ENCODE measurements around the gene STXBP5L.
"Not testable (repeated sequence)": the region's sequence is repeated elsewhere in the genome, so short reads cannot be mapped to it uniquely, and the experiment has no call there.

The STXBP5L gene

DNA sequence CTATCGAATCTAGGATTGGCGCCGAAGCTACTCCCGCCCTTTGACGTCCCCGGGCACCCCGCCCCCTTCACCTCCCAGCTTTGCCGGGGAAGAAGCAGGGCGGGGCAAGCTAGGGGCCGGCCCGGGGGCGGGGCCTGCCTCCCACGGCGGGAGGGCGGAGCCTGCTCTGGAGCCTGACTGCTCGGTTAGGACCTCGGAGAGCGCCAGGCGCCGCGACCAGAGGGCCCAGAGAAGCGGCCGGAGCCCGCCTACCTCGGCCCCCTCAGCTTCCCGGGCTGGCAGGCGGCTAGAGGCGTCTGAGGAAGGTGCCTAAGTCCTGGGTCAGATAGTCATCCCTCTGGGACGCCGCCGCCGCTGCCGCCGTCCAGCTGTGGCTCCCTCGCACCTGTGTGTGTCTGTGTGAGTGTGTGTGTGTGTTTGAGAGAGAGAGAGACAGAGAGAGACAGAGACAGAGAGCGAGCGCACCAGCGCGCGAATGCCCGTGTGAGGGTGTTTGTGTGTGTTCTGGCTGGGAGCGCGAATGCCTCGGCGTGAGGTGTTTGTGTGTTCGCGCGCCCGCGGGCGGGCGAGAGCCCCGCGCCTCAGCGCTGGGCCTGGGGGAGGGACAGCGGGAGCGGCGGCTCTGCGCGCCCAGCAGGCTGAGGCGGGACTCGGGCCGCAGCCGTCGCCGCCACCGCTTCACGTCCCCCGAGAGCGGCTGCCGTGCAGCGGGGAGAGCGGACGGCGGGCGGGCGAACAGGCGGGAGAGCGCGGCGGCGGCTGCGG, at the start of gene STXBP5L:
Gene STXBP5L (plus strand): TSS at position 176 of the 765 bp plus-strand sequence. CDS start 1,374 bp downstream, outside the sequence.
- peak; percentile 88 for DNase-seq

DNA sequence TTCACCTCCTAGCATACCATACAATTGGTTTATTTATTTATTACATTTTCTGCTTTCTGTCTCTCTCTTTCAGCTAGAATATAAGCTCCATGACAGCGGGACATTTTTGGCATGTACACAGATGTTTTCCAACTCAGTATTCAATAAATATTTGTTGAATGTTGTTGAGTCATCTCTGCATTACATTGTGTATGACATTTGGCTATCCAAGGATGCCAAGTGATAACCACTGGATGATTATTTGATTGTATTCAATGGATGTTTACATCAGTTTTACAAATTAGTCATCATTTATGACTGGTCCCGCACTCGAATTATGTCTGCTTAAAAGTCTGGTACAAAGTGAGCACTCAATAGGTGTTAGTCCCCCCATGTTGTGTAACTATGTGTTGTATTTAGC, 49.5 kb upstream of the STXBP5L start:
- DNase-seq, result no peak

DNA sequence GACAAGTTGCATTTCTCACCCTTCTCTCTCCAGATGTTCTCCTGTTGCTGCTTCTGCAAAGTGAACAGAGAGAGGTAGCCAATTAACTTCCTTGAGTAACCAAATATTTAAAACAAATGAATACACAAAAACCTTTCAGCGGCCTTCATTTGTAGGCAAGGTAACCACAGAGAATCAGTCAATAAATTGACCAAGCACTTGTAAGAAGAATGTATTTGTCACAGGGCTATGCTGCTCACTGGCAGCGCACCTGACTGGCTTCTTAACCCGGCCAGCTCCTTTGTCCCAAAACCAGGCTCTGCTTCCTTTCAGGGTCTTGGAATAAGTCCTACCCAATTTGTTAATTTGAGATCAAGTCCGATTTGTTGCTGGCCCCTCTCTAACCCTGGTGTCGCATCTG, 43.5 kb upstream of the STXBP5L start:
- DNase-seq, result no peak

DNA sequence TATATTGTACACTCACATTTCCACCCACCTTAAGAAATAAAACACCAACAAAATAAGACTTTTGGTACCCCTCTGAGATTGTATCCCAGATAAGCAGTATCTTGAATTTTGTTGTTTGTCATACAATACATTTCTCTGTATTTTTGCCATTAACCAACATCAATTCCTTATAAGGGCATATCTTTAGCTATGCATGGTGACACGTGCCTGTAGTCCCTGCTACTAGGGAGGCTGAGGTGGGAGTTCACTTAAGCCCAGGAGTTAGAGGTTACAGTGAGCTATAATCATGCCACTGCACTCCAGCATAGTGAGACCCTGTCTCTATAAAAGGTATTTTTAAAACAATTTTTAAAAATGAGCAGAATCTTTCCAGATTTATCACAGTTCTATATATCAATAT, 32.5 kb upstream of the STXBP5L start:
- no peak for DNase-seq

DNA sequence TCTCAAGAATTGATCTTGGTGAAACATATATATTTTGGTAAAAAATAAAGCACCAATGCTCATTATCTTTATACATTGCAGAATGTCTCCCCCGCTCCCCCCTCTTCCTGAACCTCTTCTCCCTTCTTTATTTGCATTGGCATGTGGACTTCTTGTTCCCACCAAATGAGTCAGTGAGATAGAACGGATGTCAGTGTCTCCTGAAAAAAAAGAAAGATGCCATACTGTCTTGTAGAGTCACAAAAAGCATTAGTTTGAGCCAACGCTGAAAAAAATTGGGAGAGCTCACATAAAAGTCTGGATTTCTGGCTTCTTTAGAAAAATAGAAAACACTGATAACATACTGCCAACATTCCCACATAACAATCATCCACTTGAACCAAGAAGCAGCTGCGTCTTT, 32.0 kb upstream of the STXBP5L start:
- DNase-seq, result no peak

DNA sequence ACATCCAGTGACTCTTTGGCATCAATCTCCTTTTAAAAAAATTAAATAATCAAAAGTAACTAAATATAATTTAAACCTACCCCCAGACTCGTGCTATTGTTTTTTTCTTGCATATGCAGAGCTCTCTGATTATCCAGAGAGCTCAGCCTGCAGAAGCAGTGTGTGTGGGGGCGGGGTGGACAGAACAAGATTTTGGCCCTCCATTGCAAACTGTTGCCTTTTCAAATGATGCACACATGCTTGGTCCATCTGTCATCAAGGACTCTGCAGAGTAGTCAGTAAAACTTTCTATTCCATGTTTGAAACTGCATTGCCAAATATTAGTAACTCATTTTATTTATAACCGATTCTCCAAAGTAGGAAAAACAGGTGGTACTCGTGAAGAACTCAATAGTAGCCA, 28.6 kb upstream of the STXBP5L start:
- DNase-seq, result no peak

DNA sequence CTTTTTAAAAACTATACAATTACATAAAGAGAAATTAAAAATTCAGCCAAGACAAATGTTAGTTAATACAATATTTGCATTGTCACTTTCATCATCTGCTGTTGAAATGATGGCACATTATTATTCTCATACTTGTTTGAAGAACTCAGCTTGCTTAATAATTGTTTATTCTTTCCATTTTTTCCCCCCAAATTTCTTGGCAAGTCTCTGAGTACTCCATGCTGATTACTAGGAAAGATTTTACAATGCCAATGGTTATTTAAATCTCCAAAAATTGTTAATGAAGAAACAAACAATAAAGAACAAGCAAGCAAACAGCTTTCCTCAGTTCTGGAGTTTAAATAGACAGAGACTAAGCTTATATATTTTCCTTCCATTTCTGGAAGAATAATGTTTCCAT, 15.1 kb upstream of the STXBP5L start:
- DNase-seq, result no peak

DNA sequence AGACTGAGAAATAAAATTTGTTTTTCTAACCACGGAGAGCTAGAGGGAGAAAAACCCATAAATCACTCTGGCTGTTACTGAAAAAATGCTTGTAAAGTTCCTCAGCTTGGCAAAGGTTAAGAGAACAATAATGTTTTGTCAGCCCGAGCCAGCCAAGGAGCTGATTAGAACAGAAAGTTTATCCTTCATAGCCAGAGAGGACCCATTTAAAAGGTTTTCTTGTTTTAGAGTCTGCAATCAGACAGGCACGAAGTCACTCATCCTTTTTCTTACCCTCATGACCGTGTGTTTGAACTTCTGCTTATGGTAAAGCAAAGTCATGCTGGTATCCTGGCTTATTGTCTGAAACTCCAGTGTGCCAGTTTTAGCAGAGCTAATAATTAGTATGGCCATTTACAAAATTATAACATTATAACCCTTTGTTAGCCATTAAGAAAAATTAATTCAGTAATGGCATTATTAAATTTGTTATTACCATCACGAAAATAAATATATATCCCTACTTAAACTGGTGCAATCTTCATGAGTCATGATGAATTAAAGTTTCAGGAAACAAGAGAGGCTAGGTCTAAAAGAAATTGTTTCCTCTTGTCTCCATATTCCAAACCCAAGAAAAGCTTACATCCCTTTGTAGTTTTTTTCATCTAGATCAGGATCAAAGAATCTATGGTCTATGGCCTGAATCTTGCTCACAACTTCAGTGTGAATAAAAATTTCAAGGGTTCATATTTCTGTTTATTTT, 13.5 kb upstream of the STXBP5L start:
- DNase-seq, result no peak

DNA sequence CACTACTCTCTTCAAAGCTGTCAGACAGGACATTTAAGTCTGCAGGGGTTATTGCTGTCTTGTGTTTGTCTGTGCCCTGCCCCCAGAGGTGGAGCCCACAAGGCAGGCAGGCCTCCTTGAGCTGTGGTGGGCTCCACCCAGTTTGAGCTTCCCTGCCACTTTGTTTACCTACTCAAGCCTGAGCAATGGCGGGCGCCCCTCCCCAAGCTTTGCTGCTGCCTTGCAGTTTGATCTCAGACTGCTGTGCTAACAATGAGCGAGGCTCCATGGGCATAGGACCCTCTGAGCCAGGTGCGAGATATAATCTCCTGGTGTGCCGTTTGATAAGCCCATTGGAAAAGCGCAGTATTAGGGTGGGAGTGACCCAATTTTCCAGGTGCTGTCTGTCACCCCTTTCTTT, 6.3 kb upstream of the STXBP5L start:
- not testable (repeated sequence) for DNase-seq

DNA sequence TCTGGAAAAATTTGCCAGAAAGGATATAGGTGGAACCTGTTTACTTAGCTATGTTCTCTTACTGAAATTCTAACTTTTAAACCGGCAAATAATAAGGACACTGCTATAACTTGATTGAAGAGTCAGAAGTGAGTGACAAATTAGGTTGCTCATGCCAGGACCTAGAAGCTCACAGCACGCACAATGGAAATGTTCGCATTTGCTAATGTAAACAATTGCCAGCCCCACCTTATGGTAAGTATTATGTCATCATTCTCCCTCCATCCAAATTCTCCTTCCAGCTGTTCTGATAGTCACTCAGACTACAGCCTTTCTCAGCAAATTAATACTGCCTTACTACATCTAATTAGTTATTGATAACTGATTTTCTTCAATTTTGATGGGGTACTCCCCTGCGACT, 4.8 kb upstream of the STXBP5L start:
- no peak for DNase-seq

DNA sequence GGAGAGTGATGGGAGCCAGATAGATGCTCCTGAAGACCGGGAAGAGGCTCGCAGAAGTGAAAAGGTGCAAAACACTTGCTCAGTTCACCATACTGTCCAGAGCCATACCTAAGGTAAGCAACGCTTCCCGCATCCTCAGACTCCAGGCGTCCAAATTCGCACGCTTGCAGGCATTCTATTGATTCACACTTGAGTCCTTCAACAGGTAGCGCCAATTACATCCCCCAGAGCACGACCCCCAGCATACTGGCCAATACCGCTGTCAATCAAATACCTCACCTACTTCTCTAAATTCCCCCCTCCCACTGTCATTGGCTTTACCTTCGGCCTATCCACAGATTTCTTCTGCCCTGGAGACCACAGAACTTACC, 361 bp upstream of the STXBP5L start:
- DNase-seq, result no peak

DNA sequence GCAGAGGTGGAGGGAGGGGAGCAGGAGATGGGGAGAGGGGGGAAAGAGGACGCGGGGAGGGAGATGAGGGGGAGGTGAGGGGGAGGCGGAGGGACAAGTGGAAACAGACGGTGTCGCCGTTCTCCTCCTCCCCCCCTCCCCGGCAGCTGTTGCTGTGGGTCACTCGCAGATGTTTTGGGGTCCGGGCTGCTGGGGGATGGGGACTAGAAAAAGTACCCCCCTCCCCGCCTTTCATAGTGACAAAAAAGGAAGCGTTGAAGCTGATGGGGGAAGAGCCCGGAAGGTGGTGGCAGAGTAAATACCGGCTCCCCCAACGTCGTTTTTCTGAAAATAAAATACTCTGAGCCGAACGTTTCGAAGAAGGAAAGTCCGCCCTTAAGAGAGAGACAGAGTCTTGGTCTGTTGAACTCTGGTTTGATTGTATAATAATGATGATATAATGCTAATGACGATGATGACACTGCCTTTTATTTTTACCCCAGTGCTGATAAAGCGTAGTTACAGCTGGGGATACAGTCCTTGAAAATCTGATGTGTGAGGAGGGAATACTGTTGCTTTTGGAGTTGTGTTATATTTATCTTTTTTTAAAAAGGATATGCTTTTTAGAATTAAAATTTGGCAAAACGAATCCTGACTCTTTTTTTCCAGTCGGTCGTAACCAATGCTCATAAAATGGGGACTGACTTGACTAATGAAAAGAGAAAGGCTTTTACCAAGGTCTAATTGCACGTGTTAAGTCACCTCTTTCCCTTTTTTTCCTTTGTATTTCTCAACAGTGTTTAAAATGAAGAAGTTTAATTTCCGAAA, 993 bp downstream of the STXBP5L start:
- no peak for DNase-seq

DNA sequence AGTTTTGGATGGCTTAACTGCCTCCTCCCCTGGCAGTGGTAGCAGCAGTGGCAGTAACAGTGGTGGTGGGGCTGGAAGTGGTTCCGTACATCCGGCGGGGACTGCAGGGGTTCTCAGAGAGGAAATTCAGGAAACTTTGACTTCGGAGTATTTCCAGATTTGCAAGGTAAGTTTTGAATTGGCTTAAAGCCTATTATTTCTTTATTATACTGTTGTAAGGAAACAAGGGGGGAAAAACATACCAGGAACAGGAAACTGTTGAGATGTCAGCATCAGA, 1.5 kb downstream of the STXBP5L start:
- no peak for DNase-seq

DNA sequence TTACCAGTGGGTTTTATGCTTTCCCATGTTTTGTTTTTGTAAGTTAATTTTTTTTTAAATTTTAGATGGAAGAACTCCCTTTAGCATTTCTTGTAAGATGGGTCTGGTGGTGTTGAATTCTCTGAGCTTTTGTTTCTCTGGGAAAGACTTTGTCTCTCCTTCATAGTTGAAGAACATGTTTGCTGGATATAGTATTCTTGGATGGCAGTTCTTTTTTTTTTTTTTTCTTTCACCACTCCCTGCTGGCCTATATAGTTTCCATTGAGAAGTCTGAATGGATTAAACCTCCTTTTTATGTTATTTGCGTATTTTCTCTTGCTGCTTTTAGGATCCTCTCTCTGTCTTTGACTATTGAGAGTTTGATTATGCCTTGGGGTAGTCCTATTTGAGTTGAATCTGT, 18.1 kb downstream of the STXBP5L start:
- no peak for DNase-seq

DNA sequence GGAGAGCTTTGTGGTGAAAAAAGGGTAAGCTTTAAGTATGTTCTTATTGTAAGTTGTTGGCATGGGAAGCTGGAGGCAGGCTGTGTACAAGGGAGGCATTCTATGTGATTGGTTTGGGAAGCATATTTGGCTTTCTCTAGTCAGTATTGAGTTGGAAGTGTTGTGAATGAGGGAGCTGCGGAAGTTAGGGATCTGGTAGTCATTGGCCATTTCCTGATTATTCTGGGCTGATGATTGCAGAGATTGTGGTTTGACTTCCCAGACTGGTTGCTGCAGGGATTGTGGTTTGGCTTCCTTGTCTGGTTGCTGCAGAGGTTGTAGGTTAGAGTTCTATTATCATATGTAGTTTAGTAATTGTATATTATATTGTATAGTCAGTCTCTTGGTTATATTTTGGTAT, 21.0 kb downstream of the STXBP5L start:
- no peak for DNase-seq

DNA sequence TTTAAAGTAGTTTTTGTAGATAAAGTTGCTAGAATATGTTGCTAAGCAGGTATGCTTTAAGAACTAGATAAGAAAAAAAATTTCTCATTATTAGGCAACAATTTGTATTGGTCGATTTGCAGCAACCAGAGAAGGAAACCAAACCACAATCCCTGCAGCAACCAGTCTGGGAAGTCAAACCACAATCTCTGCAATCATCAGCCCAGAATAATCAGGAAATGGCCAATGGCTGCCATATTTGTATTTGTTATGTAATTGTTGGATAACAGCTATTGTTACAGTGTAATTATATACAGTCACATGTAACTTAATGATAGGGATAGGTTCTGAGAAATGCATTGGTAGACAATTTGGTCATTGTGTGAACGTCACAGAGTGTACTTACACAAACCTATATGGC, 23.6 kb downstream of the STXBP5L start:
- DNase-seq, result no peak

DNA sequence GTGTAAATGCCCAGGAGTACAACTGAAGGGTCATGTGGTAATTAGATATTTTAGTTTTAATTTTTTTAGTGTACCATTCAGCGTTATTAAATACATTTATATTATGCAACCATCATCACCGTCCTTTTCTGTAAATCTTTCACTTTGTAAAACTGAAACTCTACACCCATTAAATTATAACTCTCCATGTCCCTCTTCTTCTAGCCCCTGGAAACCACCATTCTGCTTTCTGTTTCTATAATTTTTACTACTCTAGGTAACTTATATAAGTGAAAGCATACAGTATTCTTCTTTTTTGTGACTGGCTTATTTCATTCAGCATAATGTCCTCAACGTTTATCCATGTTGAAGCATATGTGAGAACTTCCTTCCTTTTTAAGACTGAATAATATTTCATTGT, 48.1 kb downstream of the STXBP5L start:
- DNase-seq, result no peak

DNA sequence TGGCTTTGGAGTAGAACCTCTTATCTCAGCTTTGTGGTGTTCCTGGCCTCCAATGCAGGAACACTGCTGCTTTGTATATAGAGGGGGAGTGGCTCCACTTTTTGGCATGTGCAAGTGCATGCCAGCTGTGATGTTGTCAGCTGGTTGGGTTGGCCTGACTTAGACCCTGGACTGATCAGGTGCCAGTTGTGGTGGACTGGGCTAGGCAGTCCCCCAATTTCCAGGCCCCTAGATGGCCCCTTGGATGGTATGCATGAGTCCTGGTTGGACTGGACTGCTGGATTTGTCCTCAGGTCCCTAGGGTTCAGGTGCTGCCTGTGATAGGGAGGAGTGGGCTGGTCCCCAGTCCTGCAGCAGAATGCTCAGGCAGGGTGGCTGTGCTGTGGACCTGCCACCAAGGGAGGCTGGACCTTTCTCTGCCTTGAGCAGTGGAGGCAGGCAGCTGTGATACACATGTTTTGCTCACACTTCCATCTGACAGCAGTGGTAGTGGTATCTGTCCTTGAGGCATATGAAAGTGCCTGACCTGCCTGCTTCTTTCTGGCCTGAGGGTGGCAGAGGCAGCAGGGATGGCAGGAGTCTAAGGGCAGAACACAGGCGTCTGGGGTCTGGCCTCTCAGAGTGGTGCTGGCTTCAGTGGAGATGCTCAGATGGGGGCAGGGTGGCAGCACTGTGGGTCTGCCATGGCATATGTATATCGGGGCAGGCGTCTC, 74.8 kb downstream of the STXBP5L start:
- no peak for DNase-seq

DNA sequence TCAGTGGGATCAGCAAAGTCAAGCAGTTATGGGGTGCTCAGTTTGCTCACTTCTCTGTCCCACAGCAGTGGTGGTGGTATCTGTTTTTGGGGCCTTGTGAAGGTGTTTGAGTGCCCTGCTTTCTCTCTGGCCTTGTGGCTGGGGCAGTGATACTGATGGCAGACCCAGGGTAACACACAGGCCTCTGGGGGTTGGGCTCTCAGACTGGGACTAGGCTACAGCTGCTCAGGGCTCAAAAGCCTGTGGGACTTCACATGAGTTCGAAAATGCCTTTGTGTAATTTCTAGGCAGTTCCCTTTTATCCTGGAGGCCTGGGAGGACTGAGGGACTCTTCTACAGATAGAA, 75.3 kb downstream of the STXBP5L start:
- no peak for DNase-seq

DNA sequence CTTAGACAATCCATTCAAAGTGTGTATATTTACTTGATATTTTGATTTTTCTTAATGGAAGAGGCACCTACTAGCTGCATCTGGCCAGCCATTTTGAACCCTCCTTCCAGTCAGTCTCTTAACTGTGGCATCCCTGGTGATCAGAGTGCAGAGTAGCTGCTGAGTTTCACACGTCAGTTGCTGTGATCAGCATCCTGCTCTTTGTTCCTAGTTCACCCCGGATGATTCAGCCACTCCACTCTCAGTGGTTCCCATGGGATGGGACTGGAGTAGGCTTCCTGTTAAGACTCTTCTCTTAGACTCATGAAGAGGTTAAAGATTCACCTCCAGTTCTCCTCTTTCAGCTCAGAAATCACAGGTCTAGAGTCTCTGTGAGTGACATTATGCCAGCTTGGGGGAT, 75.8 kb downstream of the STXBP5L start:
- DNase-seq, result no peak

DNA sequence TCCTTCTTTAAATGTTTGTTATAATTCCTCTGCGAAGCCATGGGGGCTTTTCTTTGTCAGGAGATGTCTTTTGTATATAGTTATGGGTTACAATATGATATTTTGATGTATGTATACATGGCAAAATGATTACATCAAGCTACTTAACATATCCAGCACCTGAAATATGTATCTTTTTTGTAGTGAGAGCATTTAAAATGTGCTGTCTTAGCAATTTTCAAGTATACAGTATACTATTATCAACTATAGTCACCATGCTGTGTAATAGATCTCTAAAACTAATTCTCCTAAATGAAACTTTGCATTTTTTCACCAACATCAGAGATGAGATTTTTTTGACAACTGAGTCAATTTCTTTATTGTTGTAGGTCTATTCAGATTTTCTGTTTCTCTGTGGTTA, 77.2 kb downstream of the STXBP5L start:
- DNase-seq, result no peak

DNA sequence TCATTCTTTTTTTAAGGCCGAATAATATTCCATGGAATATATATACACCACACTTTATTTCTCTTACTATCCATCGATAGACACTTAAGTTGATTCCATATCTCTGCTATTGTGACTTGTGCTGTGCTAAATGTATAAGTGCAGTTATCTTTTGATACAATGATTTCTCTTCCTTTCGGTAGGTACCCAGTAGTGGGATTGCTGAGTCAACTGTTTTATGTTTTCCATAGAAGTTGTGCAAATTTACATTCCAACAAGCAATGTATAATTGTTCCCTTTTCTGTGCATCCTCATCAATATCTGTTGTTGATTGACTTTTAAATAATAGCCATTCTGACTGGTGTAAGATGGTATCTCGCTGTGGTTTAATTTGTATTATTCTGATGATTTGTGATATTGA, 81.0 kb downstream of the STXBP5L start:
- DNase-seq, result no peak

DNA sequence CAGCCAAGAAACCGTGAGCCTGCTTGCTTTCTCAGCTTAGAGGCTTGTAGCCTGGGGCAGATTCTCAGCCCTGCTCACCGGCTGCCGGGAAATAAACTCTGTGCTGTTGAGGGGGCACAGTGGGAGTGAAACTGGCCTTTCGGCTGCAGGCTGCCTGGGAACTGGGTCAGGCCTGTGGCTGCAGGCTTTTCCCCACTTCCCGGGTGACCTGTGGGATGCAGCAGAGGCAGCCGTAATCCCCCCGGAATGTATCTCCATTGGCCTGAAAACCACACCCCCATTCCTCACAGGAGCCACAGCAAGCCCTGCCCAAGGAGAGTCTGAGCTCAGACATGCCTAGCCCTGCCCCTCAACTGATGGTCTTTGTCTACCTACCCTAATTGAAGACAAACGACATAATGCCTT, 110.9 kb downstream of the STXBP5L start:
- DNase-seq, result no peak

DNA sequence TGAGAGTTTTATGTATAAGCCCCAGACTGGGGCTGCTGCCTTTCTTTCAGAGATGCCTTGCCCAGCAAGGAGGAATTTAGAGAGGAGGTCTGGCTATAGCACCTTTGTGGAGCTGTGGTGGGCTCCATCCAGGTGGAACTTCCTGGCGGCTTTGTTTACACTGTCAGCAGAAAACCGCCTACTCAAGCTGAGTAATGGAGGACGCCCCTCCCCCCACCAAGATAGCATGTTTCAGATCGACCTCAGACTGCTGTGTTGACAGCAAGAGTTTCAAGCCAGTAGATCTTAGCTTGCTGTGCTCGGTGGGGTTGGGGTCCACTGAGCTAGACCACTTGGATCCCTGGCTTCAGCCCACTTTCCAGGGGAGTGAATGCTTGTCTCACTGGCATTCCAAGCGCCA, 155.6 kb downstream of the STXBP5L start:
- peak; percentile 55 for DNase-seq

All from RPMI8226 (cell line).